ENCODE results near the gene ALK. TPM values are rescaled to one million over a fixed set of nuclear protein-coding genes. Genes with fewer than 3 reads are reported as not detected.

ALK gene
- total RNA-seq, 1 experiment from 2014 or later, result not detected

- Histone ChIP-seq H2AFZ (ENCODE audit: low read length) (no peak overlapping the region), H3K27ac (ENCODE audit: insufficient read length, low read depth, low read length) (no peak overlapping the region)
- WGBS (ENCODE audit: extremely low coverage, insufficient read length, low lambda C conversion rate), result no CpG with 5 or more reads among the region's 3 CpGs
These were observed 258.1 kb downstream of the ALK start for GRCh38 chr2:29663268-29663667.

More at GRCh38 chr2:29663268-29663667, 258.1 kb downstream of the ALK start:
- H3T11ph ChIP-seq (ENCODE audit: low read length), result no peak overlapping the region
- no peak overlapping the region for H2BK5ac ChIP-seq (ENCODE audit: insufficient read length, low read length)
- no peaks in the 10 kb centered on the region for H3K27me3 ChIP-seq (ENCODE audit: insufficient read depth, low read length)
- TF ChIP-seq, protein P1, sequence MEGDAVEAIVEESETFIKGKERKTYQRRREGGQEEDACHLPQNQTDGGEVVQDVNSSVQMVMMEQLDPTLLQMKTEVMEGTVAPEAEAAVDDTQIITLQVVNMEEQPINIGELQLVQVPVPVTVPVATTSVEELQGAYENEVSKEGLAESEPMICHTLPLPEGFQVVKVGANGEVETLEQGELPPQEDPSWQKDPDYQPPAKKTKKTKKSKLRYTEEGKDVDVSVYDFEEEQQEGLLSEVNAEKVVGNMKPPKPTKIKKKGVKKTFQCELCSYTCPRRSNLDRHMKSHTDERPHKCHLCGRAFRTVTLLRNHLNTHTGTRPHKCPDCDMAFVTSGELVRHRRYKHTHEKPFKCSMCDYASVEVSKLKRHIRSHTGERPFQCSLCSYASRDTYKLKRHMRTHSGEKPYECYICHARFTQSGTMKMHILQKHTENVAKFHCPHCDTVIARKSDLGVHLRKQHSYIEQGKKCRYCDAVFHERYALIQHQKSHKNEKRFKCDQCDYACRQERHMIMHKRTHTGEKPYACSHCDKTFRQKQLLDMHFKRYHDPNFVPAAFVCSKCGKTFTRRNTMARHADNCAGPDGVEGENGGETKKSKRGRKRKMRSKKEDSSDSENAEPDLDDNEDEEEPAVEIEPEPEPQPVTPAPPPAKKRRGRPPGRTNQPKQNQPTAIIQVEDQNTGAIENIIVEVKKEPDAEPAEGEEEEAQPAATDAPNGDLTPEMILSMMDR (conservative IDR thresholded peaks at IDR 0.05), result no peak
- no peak overlapping the region for H4K91ac ChIP-seq (ENCODE audit: insufficient read length, low read depth, low read length)
- no peak overlapping the region for H3K4me3 Mint-ChIP-seq
- H4K5ac ChIP-seq (ENCODE audit: insufficient read length, low read depth, low read length), result no peak overlapping the region
- H3K4me1 Mint-ChIP-seq, result no peaks in the 10 kb centered on the region
- no peak overlapping the region for H2AK5ac ChIP-seq (ENCODE audit: insufficient read length, low read length)
- no peak overlapping the region for H3K9ac ChIP-seq (ENCODE audit: extremely low read depth, insufficient read length, low read length)
- H3K23ac ChIP-seq (ENCODE audit: insufficient read length, low read depth, low read length), result no peak overlapping the region
- H3K27ac Mint-ChIP-seq, result no peak overlapping the region
- no peaks in the 10 kb centered on the region for H3K23me2 ChIP-seq (ENCODE audit: insufficient read length, low read depth, low read length, poor library complexity, severe bottlenecking)
- H3K9me3 ChIP-seq (ENCODE audit: control insufficient read depth, low read depth, low read length), result no peaks in the 10 kb centered on the region
- no peaks in the 10 kb centered on the region for H3K4me1 ChIP-seq (ENCODE audit: insufficient read depth, low read length)
- H3K4ac ChIP-seq (ENCODE audit: low read depth, low read length), result no peak overlapping the region
- H4K8ac ChIP-seq (replicated peaks; ENCODE audit: insufficient read length, low read depth, low read length), result no peak overlapping the region
- no peaks in the 10 kb centered on the region; the same call in 1 of the 2 replicates for H3K27me3 Mint-ChIP-seq (ENCODE audit: low read depth)
- H2BK15ac ChIP-seq (ENCODE audit: low read depth, low read length), result no peak overlapping the region
- H3K4me2 ChIP-seq (ENCODE audit: insufficient read depth, insufficient read length, low read length), result no peak overlapping the region
- no peak overlapping the region for H2BK12ac ChIP-seq (ENCODE audit: insufficient read length, low read depth, low read length)
- H3K79me2 ChIP-seq (ENCODE audit: insufficient read depth, low read length), result no peaks in the 10 kb centered on the region
- H3K56ac ChIP-seq (ENCODE audit: insufficient read length, low read depth, low read length), result no peak overlapping the region
- peaks cover 0 to 3% of the 10 kb centered on the region in 2 experiments; a peak in 1 of 5 replicates for H3K9me3 Mint-ChIP-seq
- H3K36me3 Mint-ChIP-seq (ENCODE audit: insufficient read depth in 1 of 3, low read depth in 3 of 3), result peaks cover 0 to 1% (median 0%) of the 10 kb centered on the region in 3 experiments; a peak in 1 of 7 replicates
- no peak overlapping the region for H2BK120ac ChIP-seq (ENCODE audit: low read depth, low read length, poor library complexity, severe bottlenecking)
- DNase-seq, result no peak
- H3K79me1 ChIP-seq (ENCODE audit: insufficient read depth, low read depth, low read length, poor library complexity, severe bottlenecking), result no peaks in the 10 kb centered on the region
- H3K18ac ChIP-seq (ENCODE audit: insufficient read length, low read depth, low read length), result no peak overlapping the region
- H4K20me1 ChIP-seq (ENCODE audit: control insufficient read depth, insufficient read depth, insufficient read length), result no peaks in the 10 kb centered on the region
- H2BK20ac ChIP-seq (ENCODE audit: low read depth, low read length, poor library complexity, severe bottlenecking), result no peak overlapping the region
- no peak overlapping the region for H3K14ac ChIP-seq (ENCODE audit: insufficient read depth, low read length)
